ENCODE measurements around the gene KSR2.
"Not testable (repeated sequence)": the region's sequence is repeated elsewhere in the genome, so short reads cannot be mapped to it uniquely, and the experiment has no call there.

KSR2 gene

DNA sequence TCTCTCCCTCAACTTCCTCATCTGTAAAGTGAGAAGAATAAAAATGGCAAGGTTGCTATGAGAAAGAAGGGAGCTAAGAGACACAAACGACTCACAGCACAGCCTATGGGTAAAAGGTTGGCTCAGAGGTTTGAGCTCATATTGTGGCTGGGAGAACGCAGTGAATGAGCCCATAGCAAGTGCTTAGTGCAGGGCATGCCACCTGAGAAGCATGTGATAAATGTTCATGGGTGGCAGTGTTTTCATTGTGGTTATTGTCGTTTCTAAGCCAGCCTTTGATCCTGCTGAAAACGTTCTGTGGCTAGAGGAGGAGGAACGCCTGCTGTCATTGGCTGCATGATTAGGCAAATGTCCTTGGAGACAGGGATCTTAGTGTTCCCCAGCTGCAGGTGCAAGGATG, 150.4 kb downstream of the KSR2 start:
- no peak for DNase-seq

DNA sequence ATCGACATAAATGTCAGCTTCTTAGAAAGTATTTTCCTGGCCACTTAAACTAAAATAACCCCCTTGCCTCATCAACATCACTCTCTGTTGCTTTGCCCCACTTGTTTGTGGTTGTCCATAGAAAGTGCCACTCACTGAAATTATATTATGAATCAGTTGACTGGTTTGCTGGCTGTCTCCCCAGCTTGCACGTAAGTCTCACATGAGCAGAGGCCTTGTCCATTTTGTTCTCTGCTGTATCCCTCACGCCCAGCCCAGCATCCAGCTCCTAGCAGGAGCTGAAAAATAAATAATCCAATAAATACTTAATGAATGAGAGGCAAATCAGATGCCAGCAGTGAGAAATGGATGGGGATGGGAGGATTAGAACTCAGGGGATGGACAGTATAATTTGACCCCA, 159.3 kb downstream of the KSR2 start:
- DNase-seq, result no peak

DNA sequence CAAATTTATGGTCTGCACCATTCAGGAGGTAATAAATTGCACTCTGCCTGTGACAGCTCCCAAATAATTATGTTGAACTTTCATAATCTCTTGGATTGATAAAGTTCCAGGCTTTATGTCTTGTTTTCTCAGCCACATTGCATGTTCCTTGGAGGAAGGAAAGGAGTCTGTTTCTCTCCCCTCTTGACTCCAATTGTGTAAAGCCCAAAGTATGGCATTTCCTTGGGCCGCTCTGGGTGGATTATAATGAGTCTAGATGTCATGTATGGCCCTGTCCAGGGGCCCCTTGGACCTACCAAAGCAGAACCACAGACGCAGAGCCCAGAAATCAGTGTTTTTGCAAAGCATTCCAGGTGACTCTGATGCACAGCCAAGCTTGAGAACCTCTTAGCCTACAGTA, 160.8 kb downstream of the KSR2 start:
- DNase-seq, result no peak

DNA sequence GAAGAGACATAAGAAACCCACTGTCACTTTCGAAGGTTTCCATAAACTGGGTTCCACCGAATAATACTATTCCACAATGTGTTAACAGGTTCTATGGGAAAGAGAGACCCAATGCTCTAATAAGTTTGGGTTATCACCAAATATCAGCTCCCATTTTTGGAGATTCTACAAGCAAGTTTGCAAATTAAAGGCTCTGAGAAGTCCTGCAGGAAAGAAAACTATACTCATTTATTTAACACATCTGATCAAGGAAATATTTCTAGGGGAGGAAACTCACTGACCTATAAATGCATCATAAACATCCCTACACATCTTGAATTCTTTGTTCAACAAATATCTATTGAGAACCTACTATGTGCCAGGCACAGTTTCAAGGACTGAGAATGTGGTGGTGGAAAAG, 161.4 kb downstream of the KSR2 start:
- DNase-seq, result no peak

DNA sequence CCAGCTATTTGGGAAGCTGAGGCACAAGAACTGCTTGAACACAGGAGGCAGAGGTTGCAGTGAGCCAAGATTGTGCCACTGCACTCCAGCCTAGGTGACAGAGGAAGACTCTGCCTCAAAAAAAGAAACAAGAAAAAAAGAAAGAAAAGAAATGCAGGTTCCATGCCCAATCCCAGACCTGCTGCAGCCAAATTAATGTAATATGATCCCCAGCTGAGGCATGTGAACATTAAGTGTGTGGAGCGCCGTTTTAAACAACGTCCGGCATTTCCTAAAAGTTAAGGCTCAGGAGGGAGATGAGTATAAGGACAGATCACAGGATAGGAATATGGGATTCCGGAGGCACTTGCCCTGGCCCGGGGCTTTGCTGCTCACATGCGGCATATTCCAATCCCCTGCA, 162.9 kb downstream of the KSR2 start:
- no peak for DNase-seq

DNA sequence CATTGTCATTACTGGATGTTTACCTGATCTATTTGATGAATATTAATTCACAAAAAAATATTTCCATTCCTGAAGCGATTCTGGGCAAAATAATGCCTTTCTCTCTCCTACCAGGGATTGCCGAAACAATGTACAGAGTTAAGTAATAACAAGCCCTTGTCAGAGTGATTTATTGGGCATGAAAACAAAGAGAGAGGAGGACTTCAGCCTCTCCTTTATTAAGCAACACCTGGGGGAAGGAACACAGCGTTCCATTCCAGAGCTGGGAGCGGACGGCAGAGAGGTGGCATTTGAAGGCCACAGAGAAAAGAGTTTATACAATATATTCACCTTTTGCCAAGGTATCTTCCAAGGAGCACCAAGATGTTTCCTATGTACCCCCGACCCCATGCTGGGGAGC, 165.8 kb downstream of the KSR2 start:
- no peak for DNase-seq

DNA sequence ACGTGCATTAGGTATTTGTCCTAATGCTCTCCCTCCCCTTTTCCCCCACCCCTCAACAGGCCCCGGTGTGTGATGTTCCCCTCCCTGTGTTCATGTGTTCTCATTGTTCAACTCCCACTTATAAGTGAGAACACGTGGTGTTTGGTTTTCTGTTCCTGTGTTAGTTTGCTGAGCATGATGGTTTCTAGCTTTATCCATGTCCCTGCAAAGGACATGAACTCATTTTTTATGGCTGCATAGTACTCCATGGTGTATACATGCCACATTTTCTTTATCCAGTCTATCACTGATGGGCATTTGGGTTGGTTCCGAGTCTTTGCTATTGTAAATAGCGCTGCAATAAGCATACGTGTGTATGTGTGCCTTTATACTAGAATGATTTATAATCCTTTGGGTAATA, 168.1 kb downstream of the KSR2 start:
- DNase-seq, result not testable (repeated sequence)

DNA sequence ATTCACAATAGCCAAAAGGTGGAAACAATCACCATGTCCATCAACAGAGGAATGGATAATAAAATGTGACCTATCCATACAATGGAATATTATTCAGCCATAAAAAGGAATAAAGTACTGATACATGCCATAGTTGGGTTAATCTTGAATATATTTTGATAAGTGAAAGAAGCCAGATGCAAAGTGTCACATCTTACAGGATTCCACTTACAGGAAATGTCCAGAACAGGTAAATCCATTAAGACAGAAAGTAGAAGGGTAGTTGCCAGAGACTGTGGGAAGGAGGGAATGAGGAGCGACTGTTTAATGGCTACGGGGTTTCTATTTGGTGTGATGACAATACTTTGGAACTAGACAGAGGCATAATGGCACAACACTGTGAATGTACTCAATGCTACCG, 171.6 kb downstream of the KSR2 start:
- DNase-seq, result no peak

DNA sequence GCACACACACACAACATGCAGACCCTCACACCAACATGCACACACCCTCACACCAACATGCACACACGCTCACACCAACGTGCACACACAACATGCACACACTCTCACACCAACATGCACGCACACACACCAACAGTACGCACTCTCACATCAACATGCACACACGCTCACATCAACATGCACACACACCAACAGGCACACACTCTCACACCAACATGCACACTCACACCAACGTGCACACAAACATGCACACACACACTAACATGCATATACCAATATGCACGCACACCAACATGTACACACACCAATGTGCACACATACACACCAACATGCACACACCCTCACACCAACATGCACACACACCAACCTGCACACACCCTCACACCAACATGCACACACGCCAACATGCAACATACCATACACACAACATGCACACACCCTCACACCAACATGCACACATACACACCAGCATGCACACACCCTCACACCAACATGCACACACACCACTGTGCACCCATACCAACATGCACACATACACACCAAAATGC, 175.8 kb downstream of the KSR2 start:
- no peak for DNase-seq

DNA sequence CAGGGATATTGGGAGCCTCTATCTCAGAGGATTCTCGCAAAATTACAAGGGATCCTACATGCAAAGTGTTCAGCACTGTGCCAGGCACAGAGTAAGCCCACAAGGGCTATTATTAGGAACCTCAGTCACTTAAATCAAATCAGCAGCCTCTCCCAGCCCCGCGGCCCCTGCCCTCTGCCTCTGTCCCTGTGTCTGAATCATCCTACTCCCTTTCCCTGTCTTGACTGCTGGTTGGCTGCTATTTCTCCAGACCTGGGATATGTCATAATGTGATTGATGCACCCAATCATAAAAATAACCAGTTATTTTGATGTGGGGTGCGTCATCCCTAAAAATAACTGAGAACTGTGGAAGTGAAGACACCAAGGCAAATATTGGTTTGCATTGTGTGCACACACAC, 176.3 kb downstream of the KSR2 start:
- DNase-seq, result no peak

DNA sequence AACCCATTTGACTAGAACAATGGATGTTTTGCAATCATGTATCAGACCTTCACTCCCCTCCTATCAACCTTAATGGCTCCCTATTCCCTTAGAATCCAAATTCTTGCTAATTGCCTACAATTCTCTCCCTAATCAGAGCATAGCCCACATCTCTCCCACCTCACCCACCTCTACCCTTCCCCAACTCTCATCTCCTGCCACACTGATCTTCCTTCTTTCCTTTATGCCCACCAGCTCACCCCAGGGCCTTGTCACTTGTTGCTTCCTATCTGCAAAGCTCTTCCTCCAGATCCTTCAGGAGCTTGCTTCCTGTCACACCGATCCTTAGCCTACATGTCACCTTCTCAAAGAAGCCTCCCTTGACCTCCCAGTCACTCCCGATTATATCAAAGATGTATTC, 177.8 kb downstream of the KSR2 start:
- DNase-seq, result no peak

DNA sequence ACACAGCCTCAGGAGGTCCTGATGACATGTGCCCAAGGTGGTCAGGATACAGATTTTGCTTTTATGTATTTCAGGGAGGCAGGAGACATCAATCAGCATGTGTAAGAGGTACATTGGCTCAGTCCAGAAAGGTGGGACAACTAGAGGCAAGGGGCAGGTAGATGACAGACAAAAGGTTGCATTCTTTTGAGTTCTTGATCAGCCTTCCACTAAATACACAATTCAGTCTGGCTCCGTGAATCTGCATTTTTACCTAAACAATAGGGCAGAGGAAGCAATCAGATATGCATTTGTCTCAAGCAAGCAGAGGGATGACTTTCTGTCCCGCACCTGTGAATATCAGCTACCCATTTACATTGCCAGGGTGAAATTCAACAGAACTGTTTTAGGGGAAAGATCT, 178.6 kb downstream of the KSR2 start:
- DNase-seq, result no peak

DNA sequence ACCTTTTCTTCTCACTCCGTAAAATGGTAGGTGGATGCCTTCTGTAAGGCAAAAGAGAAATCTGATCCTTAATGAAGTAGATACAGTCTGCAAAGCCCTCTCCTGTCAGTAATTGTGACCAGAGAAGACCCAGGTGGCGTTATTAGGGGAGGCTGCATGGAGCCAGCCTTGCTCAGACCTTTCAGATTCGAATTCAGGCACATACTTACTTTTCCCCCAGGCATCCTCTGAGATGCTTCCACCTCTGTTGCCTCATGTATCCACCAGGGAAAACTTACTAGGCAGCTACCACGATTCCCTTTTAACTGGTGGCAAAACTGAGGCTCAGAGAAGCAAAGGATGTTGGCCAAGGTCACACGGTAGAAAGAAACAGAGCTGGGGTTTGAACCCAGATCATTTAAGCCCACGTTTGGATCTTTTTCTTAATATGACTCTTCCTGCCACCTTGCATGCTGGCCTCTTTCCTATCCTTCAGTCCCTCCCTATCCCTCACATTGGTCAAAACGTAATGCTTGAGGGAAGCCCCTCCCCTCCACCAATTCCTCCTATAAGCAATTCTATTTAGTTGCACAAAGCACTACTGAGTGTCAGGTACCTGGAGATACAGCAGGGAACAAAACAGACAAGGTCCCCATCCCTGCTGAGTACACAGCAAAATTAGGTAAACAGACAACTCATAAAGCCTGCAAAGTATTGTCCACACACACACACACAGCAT, 179.4 kb downstream of the KSR2 start:
- no peak for DNase-seq

DNA sequence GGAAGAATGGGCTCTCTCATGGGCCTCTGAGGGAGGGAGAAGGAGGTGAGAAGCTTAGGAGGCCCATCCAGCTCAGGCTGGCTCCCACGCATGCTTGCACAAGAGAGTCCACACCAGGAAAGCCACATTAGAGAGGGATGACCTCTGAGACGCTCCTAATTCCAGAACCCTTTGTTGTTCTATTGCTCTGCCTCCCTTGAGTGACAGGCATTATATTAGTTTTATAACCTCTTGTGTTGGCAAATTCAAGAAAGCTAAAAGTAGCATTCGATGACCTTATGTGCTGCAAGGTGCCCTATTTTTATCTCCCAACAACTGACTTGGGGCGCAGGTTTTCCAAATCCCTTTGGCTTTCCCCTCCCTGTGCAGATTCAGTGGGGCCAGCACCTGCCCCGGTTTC, 190.1 kb downstream of the KSR2 start:
- DNase-seq, result no peak

DNA sequence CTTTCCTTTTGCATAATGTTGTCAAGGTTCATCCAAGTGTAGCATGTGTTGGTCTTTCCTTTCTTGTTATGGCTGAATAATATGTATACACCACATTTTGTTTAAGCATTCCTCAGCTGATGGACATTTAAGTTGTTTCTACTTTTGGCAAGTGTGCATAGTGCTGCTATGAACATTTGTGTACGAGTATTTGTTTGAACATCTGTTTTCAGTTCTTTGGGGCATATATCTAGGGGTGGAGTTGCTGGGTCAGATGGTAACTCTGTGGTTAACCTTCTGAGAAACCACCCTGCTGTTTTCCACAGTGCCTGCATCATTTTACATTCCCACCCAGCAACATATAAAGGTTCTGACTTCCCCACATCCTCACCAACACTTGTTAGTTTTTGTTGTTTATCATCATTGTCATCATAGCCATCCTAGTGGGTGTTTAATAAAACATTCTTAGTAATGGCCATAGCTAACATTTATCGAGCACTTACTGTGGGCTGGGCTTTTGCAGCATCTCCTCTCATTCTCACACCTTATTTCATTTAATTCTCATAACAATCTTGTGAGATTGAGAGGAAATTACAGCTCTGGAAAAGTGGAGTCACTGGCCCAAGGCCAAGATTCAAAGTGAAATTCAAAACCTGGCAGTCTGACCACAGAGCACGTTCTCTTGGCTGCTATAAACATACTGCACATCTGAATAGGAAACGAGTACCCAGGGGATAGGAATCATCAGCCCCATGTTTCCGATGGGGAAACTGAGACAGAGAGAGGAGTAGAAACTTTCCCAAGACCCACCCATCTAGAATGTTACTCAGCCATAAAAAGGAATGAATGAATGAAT, 193.6 kb downstream of the KSR2 start:
- peak; percentile 10 for DNase-seq

DNA sequence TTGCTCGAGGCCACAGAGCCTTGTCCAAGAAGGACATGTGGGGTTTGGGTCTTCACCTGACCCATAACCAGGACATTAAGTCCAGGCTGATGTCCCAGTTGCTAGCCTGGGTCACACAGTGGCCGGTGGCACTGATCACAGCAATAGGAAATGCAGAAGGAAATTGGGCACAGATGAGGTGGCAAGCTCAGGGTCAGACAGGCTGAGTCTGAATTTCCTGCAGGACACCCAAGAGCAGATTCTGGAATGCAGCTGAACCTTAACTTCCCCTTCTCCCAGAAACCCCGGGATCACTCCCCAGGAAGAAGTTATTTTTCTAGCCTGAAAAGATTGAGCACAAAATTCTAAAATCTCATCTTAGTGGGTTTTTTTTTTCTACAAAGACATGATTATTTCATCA, 199.9 kb downstream of the KSR2 start:
- DNase-seq, result no peak

DNA sequence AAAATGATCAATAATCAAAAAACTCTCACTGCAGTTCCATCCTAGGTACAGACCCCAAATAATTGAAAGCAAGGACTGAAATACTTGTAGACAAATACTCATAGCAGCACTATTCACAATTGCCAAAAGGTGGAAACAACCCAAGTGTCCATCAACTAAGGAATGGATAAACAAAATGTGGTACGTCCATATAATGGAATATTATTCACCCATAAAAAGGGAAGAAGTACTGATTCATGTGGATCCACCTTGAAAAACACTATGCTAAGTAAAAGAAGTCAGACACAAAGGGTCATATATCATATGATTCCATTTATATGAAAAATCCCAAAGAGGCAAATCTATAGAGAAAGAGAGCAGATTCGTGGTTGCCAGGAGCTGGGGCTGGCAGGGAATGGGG, 202.8 kb downstream of the KSR2 start:
- no peak for DNase-seq

DNA sequence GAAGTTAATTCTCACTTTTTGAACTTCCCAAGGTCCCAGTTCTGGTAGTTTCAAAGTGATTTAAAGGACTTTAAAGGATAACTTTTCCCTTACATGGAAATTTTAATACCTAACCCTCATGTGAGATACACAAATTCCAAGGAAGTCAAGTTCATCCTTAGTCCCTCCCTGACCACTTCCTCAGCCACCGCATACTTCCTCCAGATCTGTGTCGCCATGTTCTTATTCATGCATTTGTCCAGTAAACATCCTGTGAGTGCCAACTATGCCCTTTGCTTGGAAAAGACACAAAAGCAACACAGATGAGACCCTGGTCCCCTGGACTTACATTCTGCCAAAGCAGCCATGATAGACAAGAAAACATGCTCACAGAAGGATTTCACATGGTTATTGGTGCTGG, 206.6 kb downstream of the KSR2 start:
- no peak for DNase-seq

DNA sequence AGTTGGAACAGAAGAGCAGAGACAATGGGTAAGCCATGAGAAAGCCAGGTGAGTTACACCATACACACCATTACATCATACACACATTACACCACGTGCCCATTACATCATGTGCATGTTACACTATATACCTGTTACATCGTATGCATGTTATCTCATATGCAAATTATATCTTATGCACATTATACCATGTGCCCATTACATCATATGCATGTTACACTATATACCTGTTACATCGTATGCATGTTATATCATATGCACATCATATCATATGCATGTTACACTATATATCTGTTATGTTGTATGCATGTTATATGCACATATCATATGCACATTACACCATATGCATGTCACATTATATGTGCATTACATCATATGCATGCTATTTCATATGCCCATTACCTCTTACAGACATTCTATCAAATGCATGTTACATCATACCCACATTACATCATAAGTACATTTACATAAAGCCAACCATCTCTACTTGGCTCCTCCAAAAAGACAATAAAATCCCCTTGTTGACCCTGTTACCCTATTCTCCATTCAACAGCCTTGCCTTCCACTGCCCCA, 207.2 kb downstream of the KSR2 start:
- no peak for DNase-seq

DNA sequence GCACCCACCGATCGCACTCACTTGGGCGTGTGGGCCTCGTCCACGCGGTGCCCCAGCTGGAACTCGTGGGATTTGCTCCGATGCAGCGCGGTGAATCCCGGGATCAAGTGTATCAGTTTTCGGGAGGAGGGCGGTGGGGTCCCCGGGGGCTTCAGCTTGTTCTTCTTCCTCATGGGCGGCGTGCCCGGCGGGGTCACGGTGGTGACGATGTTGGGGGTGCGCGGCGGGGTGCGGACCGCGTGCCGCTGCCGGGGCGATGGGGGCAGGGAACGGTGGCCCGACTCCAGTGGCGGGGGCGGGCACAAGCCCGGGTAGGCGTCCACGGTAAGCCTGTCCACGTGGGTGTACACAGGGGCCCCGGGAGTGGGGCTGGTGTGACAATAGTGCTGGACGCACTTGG, 207.8 kb downstream of the KSR2 start:
- no peak for DNase-seq

DNA sequence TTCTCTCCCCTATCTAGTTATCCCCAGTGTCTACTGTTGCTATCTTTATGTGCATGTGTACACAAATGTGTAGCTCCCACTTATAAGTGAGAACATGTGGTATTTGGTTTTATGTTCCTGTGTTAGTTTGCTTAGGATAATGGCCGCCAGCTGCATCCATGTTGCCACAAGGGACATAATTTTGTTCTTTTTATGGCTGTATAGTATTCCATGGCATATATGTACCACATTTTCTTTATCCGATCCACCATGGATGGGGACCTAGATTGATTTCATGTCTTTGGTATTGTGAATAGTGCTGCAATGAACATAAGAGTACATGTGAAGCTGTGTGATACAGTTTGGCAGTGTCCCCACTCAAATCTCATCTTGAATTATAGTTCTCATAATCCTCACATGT, 218.1 kb downstream of the KSR2 start:
- no peak for DNase-seq

DNA sequence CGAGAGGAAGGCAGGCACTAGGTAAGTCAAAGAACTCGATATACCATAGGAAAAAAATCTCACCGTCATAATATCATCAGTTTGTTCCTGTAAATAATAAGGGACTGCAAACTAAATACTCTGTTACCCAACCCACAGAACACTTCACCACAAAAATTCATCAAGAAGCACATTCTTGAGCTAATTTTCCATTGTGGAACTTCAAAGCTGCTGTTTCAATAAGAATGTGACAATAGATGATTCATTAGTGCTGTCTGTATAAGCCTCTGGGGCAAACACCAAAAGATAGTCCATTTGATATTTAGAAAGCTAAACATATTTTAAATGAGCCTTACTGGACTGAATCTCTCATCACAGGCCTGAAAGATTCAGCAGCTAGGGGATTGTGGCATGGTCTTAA, 219.4 kb downstream of the KSR2 start:
- no peak for DNase-seq

DNA sequence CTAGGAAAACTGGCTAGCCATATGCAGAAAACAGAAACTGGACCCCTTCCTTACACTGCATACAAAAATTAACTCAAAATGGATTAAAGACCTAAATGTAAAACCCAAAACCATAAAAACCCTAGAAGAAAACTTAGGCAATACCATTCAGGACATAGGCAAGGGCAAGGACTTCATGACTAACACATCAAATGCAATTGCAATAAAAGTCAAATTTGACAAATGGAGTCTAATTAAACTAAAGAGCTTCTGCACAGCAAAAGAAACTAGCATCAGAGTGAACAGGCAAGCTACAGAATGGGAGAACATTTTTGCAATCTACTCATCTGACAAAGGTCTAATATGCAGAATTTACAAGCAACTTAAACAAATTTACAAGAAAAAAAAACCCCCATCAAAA, 222.4 kb downstream of the KSR2 start:
- not testable (repeated sequence) for DNase-seq

DNA sequence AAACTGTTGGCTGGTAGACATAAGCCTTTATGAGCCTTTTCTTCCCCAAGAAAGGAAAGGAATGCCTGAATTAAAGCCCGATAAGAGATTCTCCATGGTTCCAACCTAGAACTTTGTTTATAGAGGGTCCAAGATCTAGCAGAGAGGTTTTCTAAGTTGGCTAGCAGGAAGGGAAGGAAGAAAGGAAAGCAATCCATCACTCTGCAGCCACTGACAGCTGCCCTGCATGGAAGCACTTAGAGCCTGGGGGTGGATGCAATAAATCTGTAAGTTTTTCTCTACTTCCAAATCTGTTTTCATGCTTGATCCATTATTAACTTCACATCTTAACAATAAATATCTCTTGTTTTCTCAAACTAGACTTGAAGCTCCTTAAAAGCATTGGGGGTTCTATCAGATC, 224.4 kb downstream of the KSR2 start:
- no peak for DNase-seq

Data from activated CD4-positive, alpha-beta T cell treated with anti-CD3 and anti-CD28 coated beads, Interleukin-2, Interleukin-6, amounts not matched to agents 100 ng/mL and 50 ng/mL, durations not matched to agents 16 hours and 8 hours (primary cell).